ENCODE results near the gene GNG7. TPM values are rescaled to one million over a fixed set of nuclear protein-coding genes. Genes with fewer than 3 reads are reported as not detected.

The GNG7 gene
- total RNA-seq, 1 experiment from 2014 or later, result 7.7 TPM

- Histone ChIP-seq H3K27ac (ENCODE audit: insufficient read length, low read depth, low read length) (no peak overlapping the region), H3K4me2 (ENCODE audit: insufficient read depth, insufficient read length, low read length) (no peak overlapping the region), H3K9me3 (ENCODE audit: control insufficient read depth, low read depth, low read length) (peaks cover 8% of the 10 kb centered on the region), H3K9ac (ENCODE audit: extremely low read depth, insufficient read length, low read length) (no peak overlapping the region), H2BK5ac (ENCODE audit: insufficient read length, low read length) (no peak overlapping the region), H3K23ac (ENCODE audit: insufficient read length, low read depth, low read length) (no peak overlapping the region), H2AK5ac (ENCODE audit: insufficient read length, low read length) (no peak overlapping the region), H4K20me1 (ENCODE audit: control insufficient read depth, insufficient read depth, insufficient read length) (no peaks in the 10 kb centered on the region), H3K27me3 (ENCODE audit: insufficient read depth, low read length) (no peaks in the 10 kb centered on the region), H4K91ac (ENCODE audit: insufficient read length, low read depth, low read length) (no peak overlapping the region), H3K18ac (ENCODE audit: insufficient read length, low read depth, low read length) (no peak overlapping the region), H2BK12ac (ENCODE audit: insufficient read length, low read depth, low read length) (no peak overlapping the region), H3K4ac (ENCODE audit: low read depth, low read length) (no peak overlapping the region), H2BK120ac (ENCODE audit: low read depth, low read length, poor library complexity, severe bottlenecking) (no peak overlapping the region), H3K14ac (ENCODE audit: insufficient read depth, low read length) (no peak overlapping the region), H2AFZ (ENCODE audit: low read length) (no peak overlapping the region), H3K56ac (ENCODE audit: insufficient read length, low read depth, low read length) (no peak overlapping the region), H3K4me1 (ENCODE audit: insufficient read depth, low read length) (no peaks in the 10 kb centered on the region), H4K5ac (ENCODE audit: insufficient read length, low read depth, low read length) (no peak overlapping the region), H2BK20ac (ENCODE audit: low read depth, low read length, poor library complexity, severe bottlenecking) (no peak overlapping the region), H4K8ac (replicated peaks; ENCODE audit: insufficient read length, low read depth, low read length) (no peak overlapping the region), H3T11ph (ENCODE audit: low read length) (no peak overlapping the region), H3K23me2 (ENCODE audit: insufficient read length, low read depth, low read length, poor library complexity, severe bottlenecking) (peaks cover 3% of the 10 kb centered on the region), H2BK15ac (ENCODE audit: low read depth, low read length) (no peak overlapping the region), H3K79me1 (ENCODE audit: insufficient read depth, low read depth, low read length, poor library complexity, severe bottlenecking) (no peaks in the 10 kb centered on the region), H3K79me2 (ENCODE audit: insufficient read depth, low read length) (no peaks in the 10 kb centered on the region)
- H3K9me3 Mint-ChIP-seq, result peaks cover 10 to 11% of the 10 kb centered on the region in 2 experiments
- H3K4me3 Mint-ChIP-seq, result no peak overlapping the region
- WGBS (ENCODE audit: extremely low coverage, insufficient read length, low lambda C conversion rate), result no CpG with 5 or more reads among the region's 17 CpGs
- DNase-seq, result peak; percentile 22
- H3K27me3 Mint-ChIP-seq (ENCODE audit: low read depth), result peaks cover 23% of the 10 kb centered on the region
- H3K36me3 Mint-ChIP-seq (ENCODE audit: insufficient read depth in 1 of 3, low read depth in 3 of 3), result peaks cover 11 to 12% (median 12%) of the 10 kb centered on the region in 3 experiments
- 0 out of 4 replicates have a peak, but pooled peaks cover 0 to 4% of the 10 kb centered on the region in 2 experiments for H3K4me1 Mint-ChIP-seq
- H3K27ac Mint-ChIP-seq, result no peak overlapping the region; a peak in 2 of 7 replicates
- no peak for TF ChIP-seq CTCF (conservative IDR thresholded peaks at IDR 0.05)
These were observed 8.8 kb upstream of the GNG7 start for GRCh38 chr19:2711172-2711874.
